Sigmoid colon (tissue), 7 donors: ENCODE data around the gene SPIN1. TPM values are rescaled to one million over a fixed set of nuclear protein-coding genes. Genes with fewer than 3 reads are reported as not detected.

ENCODE experiments used
- DNase-seq: peaks from one replicate; pipeline ENCODE4 v3.0.0-alpha.2; 2019
- H3K27ac ChIP-seq, 4 donors: fragments of 200-600 bp; sonication (generic); one replicate each; pipeline ENCODE4 v1.5.1; 2016 to 2019; ENCODE audit warnings: mild to moderate bottlenecking in 1 of 4
- H3K27me3 ChIP-seq, 3 donors: fragments of 200-600 bp; sonication (generic); one replicate each; pipeline ENCODE4 v1.5.1; 2019; ENCODE audit warnings: mild to moderate bottlenecking in 1 of 3
- H3K36me3 ChIP-seq, 4 donors: fragments of 200-600 bp; sonication (generic); one replicate each; pipeline ENCODE4 v1.5.1; 2016 to 2019
- H3K4me1 ChIP-seq, 4 donors: fragments of 200-600 bp; sonication (generic); one replicate each; pipeline ENCODE4 v1.5.1; 2017 to 2019
- H3K4me3 ChIP-seq, 4 donors: fragments of 200-600 bp; sonication (generic); one replicate each; pipeline ENCODE4 v1.5.1; 2017 to 2019; ENCODE audit warnings: mild to moderate bottlenecking in 2 of 4, moderate library complexity in 1 of 4
- H3K9me3 ChIP-seq, 4 donors: fragments of 200-600 bp in 3 of 4; sonication (generic) in 3 of 4; one replicate each; pipeline versions ENCODE4 v1.5.1 to v1.6.1; 2013 to 2019
- EP300 ChIP-seq, 4 donors: sonication (generic); formaldehyde crosslinking; IDR thresholded peaks; one replicate each; pipeline ENCODE4 v1.6.1; 2017; ENCODE audit warnings: antibody characterized with exemption in 4 of 4
- POLR2A ChIP-seq, 2 donors: fragments of 450-650 bp; IDR thresholded peaks; one replicate each; pipeline ENCODE4 v1.6.1; 2016; ENCODE audit warnings: antibody characterized with exemption in 2 of 2, mild to moderate bottlenecking in 2 of 2, moderate library complexity in 2 of 2
- POLR2AphosphoS5 ChIP-seq, 4 donors: sonication (generic); formaldehyde crosslinking; IDR thresholded peaks; one replicate each; pipeline ENCODE4 v1.6.1; 2017; ENCODE audit warnings: antibody characterized with exemption in 4 of 4
- WGBS, 2 donors: extraction: QIAGEN DNeasy Blood & Tissue Kit; methylation state at CpG; one replicate each; pipeline ENCODE4 v1.1.7; 2013; 5-methylcytosine and 5-hydroxymethylcytosine counted together
- intact Hi-C: fragments of 100-400 bp; cut with DNase I; formaldehyde crosslinking; loops from one replicate; pipeline ENCODE4 v1.15.1; 2023
- polyA plus RNA-seq, 3 donors: library from polyadenylated mRNA; stranded (reverse); fragments of 200-250 nt; gene quantifications; one replicate each; pipeline ENCODE4 v1.2.3, GENCODE V29; 2013
- total RNA-seq, 4 donors: library from RNA; depleted of rRNA; stranded (reverse); fragments of >200 nt; gene quantifications; one replicate each; pipeline ENCODE4 v1.1.0, GENCODE V29; 2016
- TF ChIP-seq, protein P1 (sequence below), 4 experiments: fragments of 450-650 bp in 3 of 4; fragments of 200-600 bp in 1 of 4; IDR thresholded peaks; one replicate each; pipeline ENCODE4 v1.5.1; 2016 to 2019; ENCODE audit warnings: antibody characterized with exemption in 4 of 4, mild to moderate bottlenecking in 3 of 4, moderate library complexity in 2 of 4
- donor health status: healthy with polysubstance abuse.
- donor health status: Bipolar disorder and iron deficiency.
- donor health status: healthy.

Gene SPIN1
- total and polyA plus RNA-seq, 7 donors, result 23.3 to 102 (median 79.2) TPM

DNA sequence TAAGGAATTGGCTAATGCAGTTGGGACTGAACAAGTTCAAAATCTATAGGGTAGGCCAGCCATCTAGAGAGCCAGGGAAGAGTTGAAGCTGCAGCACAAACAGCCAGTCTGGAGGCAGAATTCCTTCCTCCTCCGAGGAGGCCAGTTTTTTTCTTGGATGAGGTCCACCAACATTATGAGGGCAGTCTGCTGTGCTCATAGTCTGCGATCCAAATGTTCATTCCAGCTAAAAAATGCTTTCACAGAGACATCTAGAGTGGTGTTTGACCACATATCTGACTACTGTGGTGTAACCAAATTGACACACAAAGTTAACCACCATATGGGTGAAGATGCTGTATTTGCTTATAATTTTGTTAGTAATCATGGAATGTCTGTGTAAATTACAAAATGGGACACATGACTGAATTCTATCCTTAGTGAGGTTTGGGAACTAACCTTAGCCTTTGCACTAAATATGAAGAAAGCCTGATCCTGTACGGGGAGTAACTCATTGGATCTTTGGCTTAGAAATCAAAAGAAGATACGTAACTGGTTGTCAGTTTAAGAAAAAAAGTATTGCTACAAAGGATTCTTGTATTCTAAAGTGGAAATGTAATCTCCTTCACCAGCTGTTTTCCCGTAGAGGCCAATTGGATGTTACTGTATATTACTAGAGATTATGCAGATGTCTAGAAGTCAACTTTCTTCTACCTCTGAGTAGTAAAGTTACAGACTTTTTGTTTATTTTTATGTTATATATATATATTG lies 70.6 kb downstream of the SPIN1 start:
- no peaks in the 10 kb centered on the region for H3K27me3 ChIP-seq
- TF ChIP-seq, protein P1, sequence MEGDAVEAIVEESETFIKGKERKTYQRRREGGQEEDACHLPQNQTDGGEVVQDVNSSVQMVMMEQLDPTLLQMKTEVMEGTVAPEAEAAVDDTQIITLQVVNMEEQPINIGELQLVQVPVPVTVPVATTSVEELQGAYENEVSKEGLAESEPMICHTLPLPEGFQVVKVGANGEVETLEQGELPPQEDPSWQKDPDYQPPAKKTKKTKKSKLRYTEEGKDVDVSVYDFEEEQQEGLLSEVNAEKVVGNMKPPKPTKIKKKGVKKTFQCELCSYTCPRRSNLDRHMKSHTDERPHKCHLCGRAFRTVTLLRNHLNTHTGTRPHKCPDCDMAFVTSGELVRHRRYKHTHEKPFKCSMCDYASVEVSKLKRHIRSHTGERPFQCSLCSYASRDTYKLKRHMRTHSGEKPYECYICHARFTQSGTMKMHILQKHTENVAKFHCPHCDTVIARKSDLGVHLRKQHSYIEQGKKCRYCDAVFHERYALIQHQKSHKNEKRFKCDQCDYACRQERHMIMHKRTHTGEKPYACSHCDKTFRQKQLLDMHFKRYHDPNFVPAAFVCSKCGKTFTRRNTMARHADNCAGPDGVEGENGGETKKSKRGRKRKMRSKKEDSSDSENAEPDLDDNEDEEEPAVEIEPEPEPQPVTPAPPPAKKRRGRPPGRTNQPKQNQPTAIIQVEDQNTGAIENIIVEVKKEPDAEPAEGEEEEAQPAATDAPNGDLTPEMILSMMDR (IDR thresholded peaks at IDR 0.05), result no peak
- no peak for TF ChIP-seq EP300 (IDR thresholded peaks at IDR 0.05)
- TF ChIP-seq POLR2AphosphoS5 (IDR thresholded peaks at IDR 0.05), result no peak
- TF ChIP-seq POLR2A (IDR thresholded peaks at IDR 0.05), result no peak
- intact Hi-C loops, result no loop called here
- no peak overlapping the region for H3K4me3 ChIP-seq
- H3K4me1 ChIP-seq, result peaks cover 0 to 32% (median 18%) of the 10 kb centered on the region in 4 donors
- no peaks in the 10 kb centered on the region for H3K9me3 ChIP-seq
- peak overlapping the region in 1 of 4 donors; percentile 10 for H3K27ac ChIP-seq
- peaks cover 0 to 23% (median 0%) of the 10 kb centered on the region in 4 donors for H3K36me3 ChIP-seq
- 81 to 84% methylated on average over 5 of the region's 5 CpGs for WGBS, 2 donors
- no peak for DNase-seq

DNA sequence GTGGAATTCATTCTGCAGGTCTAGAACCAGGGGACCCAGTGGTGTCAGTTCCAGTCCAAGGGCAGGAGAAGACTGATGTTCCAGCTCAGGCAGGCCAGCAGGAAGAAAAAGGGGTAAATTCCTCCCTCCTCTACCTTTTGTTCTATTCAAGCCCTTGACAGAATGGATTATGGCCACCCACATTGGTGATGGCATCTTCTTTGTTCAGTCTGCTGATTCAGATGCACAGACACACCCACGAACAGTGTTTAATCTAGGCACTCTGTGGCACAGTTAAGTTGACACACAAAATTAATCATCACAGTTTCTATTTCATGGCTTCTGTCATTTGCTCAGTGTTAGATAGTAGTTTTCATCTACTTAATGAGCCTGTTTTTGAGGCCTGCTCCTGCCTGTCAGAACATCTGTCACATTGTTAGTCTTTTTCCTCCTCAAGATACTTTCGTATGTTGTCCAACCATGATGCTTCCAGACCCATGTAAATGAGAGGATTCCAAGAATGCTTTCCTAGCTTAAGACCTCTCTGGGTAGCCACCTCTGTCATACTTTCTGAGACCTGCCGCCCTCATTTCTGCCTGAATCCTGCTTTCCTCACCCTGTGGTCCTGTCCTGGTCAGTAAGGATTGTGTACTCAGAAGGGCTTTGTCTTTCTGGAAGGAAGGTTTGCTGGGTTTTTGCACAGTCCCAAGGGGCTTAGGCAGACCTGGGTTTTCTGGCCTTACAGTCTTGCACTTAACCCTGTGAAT lies 72.5 kb downstream of the SPIN1 start:
- no peak for TF ChIP-seq EP300 (IDR thresholded peaks at IDR 0.05)
- WGBS, 2 donors, result 79 to 87% methylated on average over 3 of the region's 3 CpGs

DNA sequence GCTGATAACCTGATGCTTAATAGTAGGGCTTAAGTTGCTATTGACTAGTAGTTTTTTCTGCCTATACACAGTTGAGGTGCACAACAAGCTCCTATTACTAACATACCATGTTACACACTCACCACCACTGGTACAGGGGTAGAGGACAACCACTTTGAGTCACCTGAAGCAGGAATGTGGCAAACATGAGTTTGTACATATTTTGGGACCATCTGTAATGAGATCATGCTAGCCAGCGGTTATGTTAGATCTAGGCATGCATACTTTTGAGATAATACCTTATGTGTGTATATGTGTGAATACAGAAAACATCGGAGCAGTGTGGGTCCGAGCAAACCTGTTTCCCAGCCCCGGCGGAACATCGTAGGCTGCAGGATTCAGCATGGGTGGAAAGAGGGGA lies 73.9 kb downstream of the SPIN1 start:
- intact Hi-C loops, result no loop called here
- no peak for TF ChIP-seq POLR2AphosphoS5 (IDR thresholded peaks at IDR 0.05)

More for the DNA sequence above, 72.5 kb downstream of the SPIN1 start:
- no peak for DNase-seq
- intact Hi-C loops, result no loop called here
- H3K27ac ChIP-seq, result no peak overlapping the region
- peaks cover 0 to 32% (median 18%) of the 10 kb centered on the region in 4 donors for H3K4me1 ChIP-seq
- peaks cover 0 to 23% (median 0%) of the 10 kb centered on the region in 4 donors for H3K36me3 ChIP-seq
- H3K4me3 ChIP-seq, result no peak overlapping the region
- H3K27me3 ChIP-seq, result no peaks in the 10 kb centered on the region
- no peaks in the 10 kb centered on the region for H3K9me3 ChIP-seq

DNA sequence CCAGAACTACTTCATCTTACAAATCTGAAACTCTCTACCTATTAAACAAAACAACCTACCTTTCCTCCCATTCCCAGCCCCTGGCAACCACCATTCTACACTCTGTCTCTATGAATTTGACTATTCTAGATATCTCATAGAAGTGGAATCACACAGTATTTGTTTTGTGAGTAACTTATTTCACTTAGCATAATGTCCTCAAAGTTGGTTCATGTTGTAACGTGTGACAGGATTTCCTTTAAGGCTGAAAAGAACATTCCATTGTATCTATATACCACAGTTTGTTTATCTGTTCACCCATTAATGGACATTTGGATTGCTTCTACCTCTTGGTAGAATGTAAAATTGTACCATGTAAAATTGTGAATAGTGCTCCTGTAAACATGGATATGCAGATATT lies 76.6 kb downstream of the SPIN1 start:
- intact Hi-C loops, result no loop called here
- no peak for DNase-seq
- no peak overlapping the region for H3K27ac ChIP-seq
- peaks cover 0 to 14% (median 6%) of the 10 kb centered on the region in 4 donors for H3K4me1 ChIP-seq
- WGBS, 2 donors, result 74 to 90% methylated on average over 1 of the region's 1 CpG
- no peak overlapping the region for H3K4me3 ChIP-seq
- H3K27me3 ChIP-seq, result no peaks in the 10 kb centered on the region
- TF ChIP-seq POLR2A (IDR thresholded peaks at IDR 0.05) (no peak), EP300 (IDR thresholded peaks at IDR 0.05) (no peak), POLR2AphosphoS5 (IDR thresholded peaks at IDR 0.05) (no peak)
- TF ChIP-seq, protein P1 (IDR thresholded peaks at IDR 0.05), result no peak
- peaks cover 0 to 26% (median 5%) of the 10 kb centered on the region in 4 donors for H3K36me3 ChIP-seq
- no peaks in the 10 kb centered on the region for H3K9me3 ChIP-seq

More for the DNA sequence above, 73.9 kb downstream of the SPIN1 start:
- Histone ChIP-seq H3K27ac (no peak overlapping the region), H3K9me3 (no peaks in the 10 kb centered on the region), H3K36me3 (peaks cover 0 to 10% (median 0%) of the 10 kb centered on the region in 4 donors), H3K27me3 (no peaks in the 10 kb centered on the region), H3K4me3 (no peak overlapping the region), H3K4me1 (peaks cover 0 to 32% (median 18%) of the 10 kb centered on the region in 4 donors)
- DNase-seq, result no peak
- WGBS, 2 donors, result 96 to 98% methylated on average over 6 of the region's 6 CpGs

DNA sequence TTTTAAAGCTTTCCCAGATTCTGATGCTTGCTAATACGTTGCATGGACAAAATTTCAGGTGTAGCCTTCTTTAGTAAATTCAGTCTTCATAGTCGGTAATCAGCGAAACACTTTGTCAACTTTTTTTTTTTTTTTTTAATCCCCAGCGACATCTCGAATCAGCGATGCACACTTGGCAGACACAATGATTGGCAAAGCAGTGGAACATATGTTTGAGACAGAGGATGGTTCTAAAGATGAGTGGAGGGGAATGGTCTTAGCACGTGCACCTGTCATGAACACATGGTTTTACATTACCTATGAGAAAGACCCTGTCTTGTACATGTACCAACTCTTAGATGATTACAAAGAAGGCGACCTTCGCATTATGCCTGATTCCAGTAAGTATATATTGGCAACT lies 80.0 kb downstream of the SPIN1 start:
- H3K9me3 ChIP-seq, result no peaks in the 10 kb centered on the region
- intact Hi-C loops, result no loop called here
- no peak overlapping the region for H3K4me3 ChIP-seq
- no peaks in the 10 kb centered on the region for H3K4me1 ChIP-seq
- 91 to 98% methylated on average over 9 of the region's 9 CpGs for WGBS, 2 donors
- no peak for DNase-seq
- peaks cover 0 to 18% (median 5%) of the 10 kb centered on the region in 4 donors for H3K36me3 ChIP-seq
- no peaks in the 10 kb centered on the region for H3K27me3 ChIP-seq
- no peak for TF ChIP-seq EP300 (IDR thresholded peaks at IDR 0.05)
- TF ChIP-seq POLR2A (IDR thresholded peaks at IDR 0.05), result no peak
- TF ChIP-seq, protein P1 (IDR thresholded peaks at IDR 0.05), result no peak
- TF ChIP-seq POLR2AphosphoS5 (IDR thresholded peaks at IDR 0.05), result no peak
- H3K27ac ChIP-seq, result no peak overlapping the region
